ENCODE data around the gene TIAL1. TPM values are rescaled to one million over a fixed set of nuclear protein-coding genes. Genes with fewer than 3 reads are reported as not detected.

Gene TIAL1
- total and polyA plus RNA-seq, 2 of the 4 experiments (the other 2 are of a cell fraction), result 28.0 to 83.5 TPM

DNA sequence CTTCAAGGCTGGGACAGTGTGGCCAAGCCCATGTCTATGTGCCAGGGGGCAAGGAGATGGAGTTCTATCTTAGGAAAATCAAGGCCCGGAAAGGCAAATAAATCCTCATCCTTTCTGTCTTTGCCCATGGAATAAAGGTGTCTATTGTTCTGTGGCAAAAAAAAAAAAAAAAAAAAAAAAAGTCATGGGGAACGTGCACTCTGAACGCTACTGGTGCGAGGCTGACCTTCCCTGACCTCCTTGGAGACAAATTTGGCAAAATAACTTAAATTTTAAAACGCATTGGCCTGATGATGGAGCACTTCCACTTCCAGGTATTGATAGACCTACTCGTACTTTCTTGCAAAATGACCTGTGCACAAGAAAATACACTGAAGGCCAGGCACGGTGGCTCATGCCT, 42.2 kb upstream of the TIAL1 start (continued):
- no peak for TF ChIP-seq RFX5 (IDR thresholded peaks at IDR 0.05; ENCODE audit: low read depth, low read length)
- no peak for TF ChIP-seq POLR2A (IDR thresholded peaks at IDR 0.05; ENCODE audit: low read depth, low read length)

DNA sequence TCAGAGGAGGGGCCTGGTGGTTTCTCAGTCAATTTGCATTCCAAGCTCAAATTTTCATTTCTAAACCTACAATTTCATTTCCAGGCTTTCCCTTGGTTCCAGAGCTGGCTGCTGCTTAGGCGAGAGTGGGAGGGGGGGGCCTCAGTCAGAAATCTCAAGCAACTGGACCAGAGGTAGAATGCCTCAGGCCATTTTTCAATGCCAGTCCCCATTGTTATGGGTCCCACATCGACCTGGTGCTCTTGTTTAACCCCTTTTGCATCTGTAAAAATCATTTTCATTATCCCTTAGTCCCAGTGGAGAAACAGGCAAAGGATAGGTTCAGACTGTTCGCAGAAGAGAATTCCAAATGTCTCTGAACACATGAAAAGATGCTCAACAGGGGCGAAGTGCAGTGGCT, 40.9 kb upstream of the TIAL1 start:
- H3K4me1 ChIP-seq (ENCODE audit: control insufficient read depth, insufficient read depth, low read length), result no peaks in the 10 kb centered on the region
- no peak overlapping the region for H3K14ac ChIP-seq (replicated peaks; ENCODE audit: low read depth, low read length)
- DNase-seq (no peak), ATAC-seq (ENCODE audit: low read depth) (no peak)
- no peak overlapping the region for H2AFZ ChIP-seq (replicated peaks; ENCODE audit: low read length, poor library complexity)
- no peak overlapping the region for H4K8ac ChIP-seq (ENCODE audit: low read depth in 2 of 2, low read length in 2 of 2)
- no peak overlapping the region for H2BK120ac ChIP-seq (ENCODE audit: low read depth, low read length)
- H3K9me1 ChIP-seq (ENCODE audit: insufficient read depth, low read length), result no peaks in the 10 kb centered on the region; the same call in 1 of the 2 replicates
- no peak overlapping the region for H2AK9ac ChIP-seq (replicated peaks; ENCODE audit: low read depth, low read length, poor library complexity)
- no peaks in the 10 kb centered on the region for H3K36me3 ChIP-seq (ENCODE audit: control insufficient read depth, insufficient read depth, low read length)
- no peak overlapping the region for H3K9ac ChIP-seq (ENCODE audit: low read depth, low read length)
- dilution Hi-C loops (cut with HindIII; ENCODE audit: low sequenced_read_pairs, unreplicated experiment), result no loop called here
- ChIA-PET CTCF (no interaction called here), POLR2A (ENCODE audit: unreplicated experiment) (no interaction called here)
- BruUV-seq (replicated peaks), result no TSS peak
- H2BK15ac ChIP-seq (ENCODE audit: low read depth, low read length), result no peak overlapping the region
- no peak overlapping the region for H3K23ac ChIP-seq (ENCODE audit: low read depth, low read length)
- H3K79me1 ChIP-seq (ENCODE audit: low read depth in 1 of 2, low read length in 2 of 2), result no peaks in the 10 kb centered on the region
- no peak overlapping the region for H3K18ac ChIP-seq (ENCODE audit: low read depth, low read length)
- H4K20me1 ChIP-seq (ENCODE audit: insufficient read depth, low read length), result no peaks in the 10 kb centered on the region
- H3K4me2 ChIP-seq (ENCODE audit: low read depth, low read length), result no peak overlapping the region
- no peak overlapping the region for H3K56ac ChIP-seq (ENCODE audit: extremely low read depth, insufficient read depth, low read length)
- H4K91ac ChIP-seq (ENCODE audit: insufficient read depth, low read depth, low read length), result no peak overlapping the region
- no CpG with 5 or more reads among the region's 4 CpGs for WGBS, 2 experiments (ENCODE audit: extremely low coverage in 2 of 2, insufficient read length in 1 of 2)
- in situ Hi-C loops (cut with MboI; ENCODE audit: low sequenced_read_pairs), result no loop called here
- no peak overlapping the region for H3K4ac ChIP-seq (ENCODE audit: low read depth, low read length)
- no peak overlapping the region for H2BK20ac ChIP-seq (ENCODE audit: low read depth, low read length)
- no peak overlapping the region for H3K4me3 ChIP-seq (ENCODE audit: insufficient read depth, low read depth, low read length)
- intact Hi-C loops (cut with micrococcal nuclease), result no loop called here
- no peak overlapping the region for H2BK5ac ChIP-seq (ENCODE audit: low read depth, low read length, poor library complexity, severe bottlenecking)
- H3K9me3 ChIP-seq (ENCODE audit: control insufficient read depth, insufficient read depth, low read length), result no peaks in the 10 kb centered on the region
- no peak overlapping the region for H4K5ac ChIP-seq (ENCODE audit: low read depth, low read length)
- H3K27me3 ChIP-seq (ENCODE audit: control insufficient read depth, insufficient read depth, low read length), result no peaks in the 10 kb centered on the region
- no peak overlapping the region for H2AK5ac ChIP-seq (ENCODE audit: low read depth, low read length)
- no peak overlapping the region for H3K27ac ChIP-seq (ENCODE audit: insufficient read depth, low read length)
- TF ChIP-seq CHD1 (IDR thresholded peaks at IDR 0.05; ENCODE audit: low read depth, low read length) (no peak), POLR2A (IDR thresholded peaks at IDR 0.05; ENCODE audit: low read depth, low read length) (no peak), MAFK (IDR thresholded peaks at IDR 0.05; ENCODE audit: low read depth, low read length) (no peak), RFX5 (IDR thresholded peaks at IDR 0.05; ENCODE audit: low read depth, low read length) (no peak), RCOR1 (IDR thresholded peaks at IDR 0.05; ENCODE audit: insufficient replicate concordance, low read length) (no peak), BHLHE40 (IDR thresholded peaks at IDR 0.05; ENCODE audit: low read depth, low read length) (no peak), CEBPB (IDR thresholded peaks at IDR 0.05; ENCODE audit: low read depth, low read length) (no peak), MXI1 (IDR thresholded peaks at IDR 0.05; ENCODE audit: borderline replicate concordance, low read depth, low read length) (no peak), NFE2L2 (IDR thresholded peaks at IDR 0.05; ENCODE audit: low read depth, low read length) (no peak), SMC3 (IDR thresholded peaks at IDR 0.05; ENCODE audit: low read depth, low read length) (no peak), MAZ (IDR thresholded peaks at IDR 0.05; ENCODE audit: borderline replicate concordance, low read depth, low read length) (no peak), FOS (IDR thresholded peaks at IDR 0.05; ENCODE audit: low read depth, low read length) (no peak)
- TF ChIP-seq, protein P1, sequence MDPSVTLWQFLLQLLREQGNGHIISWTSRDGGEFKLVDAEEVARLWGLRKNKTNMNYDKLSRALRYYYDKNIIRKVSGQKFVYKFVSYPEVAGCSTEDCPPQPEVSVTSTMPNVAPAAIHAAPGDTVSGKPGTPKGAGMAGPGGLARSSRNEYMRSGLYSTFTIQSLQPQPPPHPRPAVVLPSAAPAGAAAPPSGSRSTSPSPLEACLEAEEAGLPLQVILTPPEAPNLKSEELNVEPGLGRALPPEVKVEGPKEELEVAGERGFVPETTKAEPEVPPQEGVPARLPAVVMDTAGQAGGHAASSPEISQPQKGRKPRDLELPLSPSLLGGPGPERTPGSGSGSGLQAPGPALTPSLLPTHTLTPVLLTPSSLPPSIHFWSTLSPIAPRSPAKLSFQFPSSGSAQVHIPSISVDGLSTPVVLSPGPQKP (IDR thresholded peaks at IDR 0.05; ENCODE audit: borderline replicate concordance, low read depth, low read length), result no peak
- TF ChIP-seq, protein P2, sequence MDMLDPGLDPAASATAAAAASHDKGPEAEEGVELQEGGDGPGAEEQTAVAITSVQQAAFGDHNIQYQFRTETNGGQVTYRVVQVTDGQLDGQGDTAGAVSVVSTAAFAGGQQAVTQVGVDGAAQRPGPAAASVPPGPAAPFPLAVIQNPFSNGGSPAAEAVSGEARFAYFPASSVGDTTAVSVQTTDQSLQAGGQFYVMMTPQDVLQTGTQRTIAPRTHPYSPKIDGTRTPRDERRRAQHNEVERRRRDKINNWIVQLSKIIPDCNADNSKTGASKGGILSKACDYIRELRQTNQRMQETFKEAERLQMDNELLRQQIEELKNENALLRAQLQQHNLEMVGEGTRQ (IDR thresholded peaks at IDR 0.05; ENCODE audit: low read depth, low read length), result no peak
- TF ChIP-seq, protein P3, sequence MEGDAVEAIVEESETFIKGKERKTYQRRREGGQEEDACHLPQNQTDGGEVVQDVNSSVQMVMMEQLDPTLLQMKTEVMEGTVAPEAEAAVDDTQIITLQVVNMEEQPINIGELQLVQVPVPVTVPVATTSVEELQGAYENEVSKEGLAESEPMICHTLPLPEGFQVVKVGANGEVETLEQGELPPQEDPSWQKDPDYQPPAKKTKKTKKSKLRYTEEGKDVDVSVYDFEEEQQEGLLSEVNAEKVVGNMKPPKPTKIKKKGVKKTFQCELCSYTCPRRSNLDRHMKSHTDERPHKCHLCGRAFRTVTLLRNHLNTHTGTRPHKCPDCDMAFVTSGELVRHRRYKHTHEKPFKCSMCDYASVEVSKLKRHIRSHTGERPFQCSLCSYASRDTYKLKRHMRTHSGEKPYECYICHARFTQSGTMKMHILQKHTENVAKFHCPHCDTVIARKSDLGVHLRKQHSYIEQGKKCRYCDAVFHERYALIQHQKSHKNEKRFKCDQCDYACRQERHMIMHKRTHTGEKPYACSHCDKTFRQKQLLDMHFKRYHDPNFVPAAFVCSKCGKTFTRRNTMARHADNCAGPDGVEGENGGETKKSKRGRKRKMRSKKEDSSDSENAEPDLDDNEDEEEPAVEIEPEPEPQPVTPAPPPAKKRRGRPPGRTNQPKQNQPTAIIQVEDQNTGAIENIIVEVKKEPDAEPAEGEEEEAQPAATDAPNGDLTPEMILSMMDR (conservative IDR thresholded peaks at IDR 0.05; ENCODE audit: low read depth, low read length), result no peak

Data from IMR-90 (cell line).